NCI-H510A (cell line): Measurements from ENCODE around the gene PPP2R5B.
A peak's percentile ranks its signal among the peaks of the same experiment; 100 is the strongest.

Experiments
- DNase-seq: peaks from one replicate; lab custom pipeline; 2025; lab: John Stamatoyannopoulos, UW

Gene PPP2R5B

GRCh38 chr11:64923944-64924909, at the start of gene PPP2R5B:
Gene PPP2R5B (plus strand): TSS chr11:64924689. CDS start chr11:64925735, 1,046 bp downstream.
- DNase-seq, result peak; percentile 81

GRCh38 chr11:64875369-64876228, 48.9 kb upstream of the PPP2R5B start:
- DNase-seq, result no peak

GRCh38 chr11:64876229-64876750, 48.2 kb upstream of the PPP2R5B start:
- DNase-seq, result no peak

GRCh38 chr11:64876835-64877341, 47.6 kb upstream of the PPP2R5B start:
- no peak for DNase-seq

- no peak for DNase-seq
Observed at GRCh38 chr11:64877390-64878222, 46.9 kb upstream of the PPP2R5B start.

GRCh38 chr11:64878223-64878493, 46.3 kb upstream of the PPP2R5B start:
- peak; percentile 61 for DNase-seq

GRCh38 chr11:64878494-64879243, 45.8 kb upstream of the PPP2R5B start, which contains the start of gene EHD1:
Gene EHD1 (minus strand): TSS chr11:64878621. CDS start chr11:64878464, 157 bp downstream.
- DNase-seq, result peak; percentile 98

- DNase-seq, result no peak
Observed at GRCh38 chr11:64879244-64879900, 45.1 kb upstream of the PPP2R5B start.

GRCh38 chr11:64880240-64881001, 44.1 kb upstream of the PPP2R5B start:
- DNase-seq, result no peak

- DNase-seq, result peak; percentile 46
Observed at GRCh38 chr11:64881476-64881875, 43.0 kb upstream of the PPP2R5B start.

- no peak for DNase-seq
Observed at GRCh38 chr11:64882243-64882642, 42.2 kb upstream of the PPP2R5B start.

- no peak for DNase-seq
Observed at GRCh38 chr11:64883575-64883974, 40.9 kb upstream of the PPP2R5B start.

- DNase-seq, result no peak
Observed at GRCh38 chr11:64884019-64884418, 40.5 kb upstream of the PPP2R5B start.

- DNase-seq, result peak; percentile 23
Observed at GRCh38 chr11:64885367-64886286, 38.9 kb upstream of the PPP2R5B start.

- no peak for DNase-seq
Observed at GRCh38 chr11:64887234-64887756, 37.2 kb upstream of the PPP2R5B start.

GRCh38 chr11:64887757-64888405, 36.6 kb upstream of the PPP2R5B start:
- no peak for DNase-seq

- DNase-seq, result no peak
Observed at GRCh38 chr11:64888406-64888728, 36.1 kb upstream of the PPP2R5B start.
